Mesenchymal stem cell (in vitro differentiated cells and primary cell): ENCODE data around the gene TNPO3.

Experiments used
- DNase-seq: peaks from one replicate; pipeline ENCODE4 v3.0.0-alpha.2; 2013
- H2AFZ ChIP-seq: one replicate; pipeline ENCODE4 v1.6.1; 2013; ENCODE audit warnings: low read depth, mild to moderate bottlenecking, control low read depth, inconsistent platforms, low read length, moderate library complexity
- H2AK5ac ChIP-seq: 2 replicates; pipeline ENCODE4 v1.6.1; 2013; ENCODE audit warnings: low read length, moderate library complexity, mild to moderate bottlenecking, inconsistent platforms; ENCODE audit not compliant: severe bottlenecking
- H2BK120ac ChIP-seq: one replicate; pipeline ENCODE4 v1.6.1; 2013; ENCODE audit warnings: low read depth, mild to moderate bottlenecking, inconsistent platforms, low read length, moderate library complexity
- H2BK12ac ChIP-seq, 2 experiments: one replicate each; pipeline ENCODE4 v1.6.1; 2013; ENCODE audit warnings: inconsistent platforms in 2 of 2, low read length in 2 of 2, mild to moderate bottlenecking in 2 of 2, moderate library complexity in 2 of 2, control low read depth in 1 of 2
- H2BK15ac ChIP-seq: one replicate; pipeline ENCODE4 v1.6.1; 2013; ENCODE audit warnings: mild to moderate bottlenecking, low read depth, inconsistent platforms; ENCODE audit not compliant: poor library complexity, severe bottlenecking
- H2BK5ac ChIP-seq: 2 replicates; pipeline ENCODE4 v1.6.1; 2013; ENCODE audit warnings: low read depth, mild to moderate bottlenecking, low read length, control low read depth, inconsistent platforms; ENCODE audit not compliant: poor library complexity, severe bottlenecking
- H3K14ac ChIP-seq, 2 experiments: one replicate each; pipeline ENCODE4 v1.6.1; 2013; ENCODE audit warnings: inconsistent platforms in 2 of 2, low read length in 2 of 2, control low read depth in 1 of 2, mild to moderate bottlenecking in 1 of 2, moderate library complexity in 1 of 2
- H3K18ac ChIP-seq, 2 experiments: one replicate each; pipeline ENCODE4 v1.6.1; 2013; ENCODE audit warnings: inconsistent platforms in 2 of 2, low read length in 2 of 2, control low read depth in 1 of 2, low read depth in 1 of 2, mild to moderate bottlenecking in 1 of 2
- H3K23ac ChIP-seq, 2 experiments: one replicate each; pipeline ENCODE4 v1.6.1; 2013; ENCODE audit warnings: inconsistent platforms in 2 of 2, low read length in 2 of 2, mild to moderate bottlenecking in 2 of 2, moderate library complexity in 2 of 2, control low read depth in 1 of 2
- H3K27ac ChIP-seq: 2 replicates; pipeline ENCODE4 v1.5.1; 2013; ENCODE audit warnings: mild to moderate bottlenecking, moderate library complexity, low read length, control low read depth, inconsistent platforms; ENCODE audit not compliant: poor library complexity, severe bottlenecking
- H3K27me3 ChIP-seq, 2 experiments: 2 replicates each; pipeline versions ENCODE4 v1.6.1 to v1.7.0; 2013; ENCODE audit warnings: low read length in 2 of 2, mild to moderate bottlenecking in 2 of 2, moderate library complexity in 2 of 2, control low read depth in 1 of 2, inconsistent platforms in 1 of 2; ENCODE audit not compliant: control insufficient read depth in 1 of 2, insufficient read depth in 1 of 2
- H3K36me3 ChIP-seq, 2 experiments: 2 replicates each; pipeline versions ENCODE4 v1.6.1 to v1.7.0; 2013; ENCODE audit warnings: low read length in 2 of 2, control low read depth in 1 of 2, inconsistent platforms in 1 of 2, low read depth in 1 of 2, mild to moderate bottlenecking in 1 of 2; ENCODE audit not compliant: insufficient read depth in 2 of 2, control insufficient read depth in 1 of 2
- H3K4ac ChIP-seq, 2 experiments: one replicate each; pipeline ENCODE4 v1.6.1; 2013; ENCODE audit warnings: inconsistent platforms in 2 of 2, low read length in 2 of 2, mild to moderate bottlenecking in 2 of 2, moderate library complexity in 2 of 2, control low read depth in 1 of 2, low read depth in 1 of 2
- H3K4me1 ChIP-seq: 2 replicates; pipeline ENCODE4 v1.6.1; 2013; ENCODE audit warnings: low read depth, low read length, control low read depth; ENCODE audit not compliant: control insufficient read depth, insufficient read depth
- H3K4me2 ChIP-seq: 2 replicates; pipeline ENCODE4 v1.6.1; 2013; ENCODE audit warnings: low read length, mild to moderate bottlenecking, inconsistent platforms; ENCODE audit not compliant: poor library complexity, severe bottlenecking
- H3K4me3 ChIP-seq, 2 experiments: 2 replicates each; pipeline versions ENCODE4 v1.5.1 to v1.7.0; 2013; ENCODE audit warnings: low read length in 2 of 2, mild to moderate bottlenecking in 2 of 2, control low read depth in 1 of 2, low read depth in 1 of 2; ENCODE audit not compliant: insufficient read depth in 1 of 2
- H3K79me1 ChIP-seq: replicated peaks from 2 replicates; pipeline ENCODE4 v1.6.1; 2013; ENCODE audit warnings: mild to moderate bottlenecking, control low read depth, low read length, inconsistent platforms; ENCODE audit not compliant: poor library complexity, severe bottlenecking
- H3K9ac ChIP-seq: 2 replicates; pipeline ENCODE4 v1.7.0; 2013; ENCODE audit warnings: mild to moderate bottlenecking, low read length, moderate library complexity
- H3K9me3 ChIP-seq: 2 replicates; pipeline ENCODE4 v1.7.0; 2013; ENCODE audit warnings: mild to moderate bottlenecking, low read length; ENCODE audit not compliant: control insufficient read depth
- H4K8ac ChIP-seq: one replicate; pipeline ENCODE4 v1.6.1; 2013; ENCODE audit warnings: inconsistent platforms, mild to moderate bottlenecking, low read length, moderate library complexity
- H4K91ac ChIP-seq: one replicate; pipeline ENCODE4 v1.6.1; 2013; ENCODE audit warnings: mild to moderate bottlenecking, low read length, inconsistent platforms
- WGBS: methylation state at CpG from one replicate; pipeline ENCODE4 v1.1.7; 2013; ENCODE audit warnings: mixed read lengths; 5-methylcytosine and 5-hydroxymethylcytosine counted together

The TNPO3 gene

GRCh38 chr7:129098409-129099084 is 43.6 kb upstream of the TNPO3 start:
- no peak overlapping the region for H3K4ac ChIP-seq
- no peak overlapping the region for H3K27ac ChIP-seq
- no peak overlapping the region for H3K14ac ChIP-seq
- no peak overlapping the region for H3K4me2 ChIP-seq
- H2BK12ac ChIP-seq: no peak overlapping the region
- H3K23ac ChIP-seq: no peak overlapping the region
- no peak overlapping the region for H2BK120ac ChIP-seq
- no peak overlapping the region for H3K4me3 ChIP-seq
- no peak overlapping the region for H2AK5ac ChIP-seq
- H3K9ac ChIP-seq: no peak overlapping the region
- DNase-seq: no peak
- no peak overlapping the region for H2BK5ac ChIP-seq
- no peak overlapping the region for H3K18ac ChIP-seq
- peaks cover 10% of the 10 kb centered on the region for H3K4me1 ChIP-seq
- no peaks in the 10 kb centered on the region for H3K9me3 ChIP-seq
- no peak overlapping the region for H2BK15ac ChIP-seq
- no peak overlapping the region for H4K8ac ChIP-seq
- no peak overlapping the region for H2AFZ ChIP-seq
- no peak overlapping the region for H4K91ac ChIP-seq
- H3K36me3 ChIP-seq: no peaks in the 10 kb centered on the region
- H3K79me1 ChIP-seq: no peaks in the 10 kb centered on the region
- WGBS: 77% methylated on average over 7 of the region's 8 CpGs
- H3K27me3 ChIP-seq: peaks cover 0 to 31% of the 10 kb centered on the region in 2 experiments

- Histone ChIP-seq H2AFZ (no peak overlapping the region), H3K9me3 (no peaks in the 10 kb centered on the region), H2BK15ac (no peak overlapping the region), H3K79me1 (no peaks in the 10 kb centered on the region), H2AK5ac (no peak overlapping the region), H3K4ac (no peak overlapping the region), H4K91ac (no peak overlapping the region), H4K8ac (no peak overlapping the region), H3K4me2 (no peak overlapping the region), H3K27me3 (peaks cover 0 to 35% of the 10 kb centered on the region in 2 experiments), H3K9ac (no peak overlapping the region), H3K23ac (no peak overlapping the region), H2BK5ac (no peak overlapping the region), H3K14ac (no peak overlapping the region), H3K4me3 (no peak overlapping the region), H2BK120ac (no peak overlapping the region), H3K4me1 (peaks cover 2% of the 10 kb centered on the region), H3K18ac (no peak overlapping the region), H3K36me3 (no peaks in the 10 kb centered on the region), H3K27ac (no peak overlapping the region), H2BK12ac (no peak overlapping the region)
- WGBS: 92% methylated on average over 6 of the region's 6 CpGs
- DNase-seq: no peak
Observed at GRCh38 chr7:129095258-129095657, 40.3 kb upstream of the TNPO3 start.

- no peaks in the 10 kb centered on the region for H3K79me1 ChIP-seq
- H3K18ac ChIP-seq: no peak overlapping the region
- peaks cover 4 to 35% of the 10 kb centered on the region in 2 experiments for H3K27me3 ChIP-seq
- H3K23ac ChIP-seq: no peak overlapping the region
- DNase-seq: no peak
- peaks cover 4% of the 10 kb centered on the region for H3K4me1 ChIP-seq
- H3K4ac ChIP-seq: no peak overlapping the region
- no peak overlapping the region for H3K4me3 ChIP-seq
- no peak overlapping the region for H2AFZ ChIP-seq
- no peaks in the 10 kb centered on the region for H3K36me3 ChIP-seq
- no peak overlapping the region for H4K8ac ChIP-seq
- H2BK12ac ChIP-seq: no peak overlapping the region
- no peak overlapping the region for H3K27ac ChIP-seq
- H4K91ac ChIP-seq: no peak overlapping the region
- H2BK5ac ChIP-seq: no peak overlapping the region
- no peak overlapping the region for H2BK15ac ChIP-seq
- no peak overlapping the region for H2BK120ac ChIP-seq
- H3K9ac ChIP-seq: no peak overlapping the region
- no peak overlapping the region for H3K14ac ChIP-seq
- H2AK5ac ChIP-seq: no peak overlapping the region
- 83% methylated on average over 5 of the region's 5 CpGs for WGBS
- H3K4me2 ChIP-seq: no peak overlapping the region
- no peaks in the 10 kb centered on the region for H3K9me3 ChIP-seq
Observed at GRCh38 chr7:129094501-129094900, 39.6 kb upstream of the TNPO3 start.

GRCh38 chr7:129093867-129094456 is 39.1 kb upstream of the TNPO3 start:
- H3K79me1 ChIP-seq: no peaks in the 10 kb centered on the region
- H4K91ac ChIP-seq: no peak overlapping the region
- no peak overlapping the region for H2BK120ac ChIP-seq
- H3K4me1 ChIP-seq: peaks cover 4% of the 10 kb centered on the region
- no peak overlapping the region for H3K27ac ChIP-seq
- peaks cover 4 to 33% of the 10 kb centered on the region in 2 experiments for H3K27me3 ChIP-seq
- no peak overlapping the region for H2AFZ ChIP-seq
- H4K8ac ChIP-seq: no peak overlapping the region
- H3K23ac ChIP-seq: no peak overlapping the region
- no peak overlapping the region for H3K4me3 ChIP-seq
- no peaks in the 10 kb centered on the region for H3K36me3 ChIP-seq
- no peak overlapping the region for H2BK5ac ChIP-seq
- H3K9ac ChIP-seq: no peak overlapping the region
- 62% methylated on average over 1 of the region's 1 CpG for WGBS
- H2AK5ac ChIP-seq: no peak overlapping the region
- no peaks in the 10 kb centered on the region for H3K9me3 ChIP-seq
- H3K14ac ChIP-seq: no peak overlapping the region
- DNase-seq: no peak
- H3K4me2 ChIP-seq: no peak overlapping the region
- H3K4ac ChIP-seq: no peak overlapping the region
- H2BK12ac ChIP-seq: no peak overlapping the region
- no peak overlapping the region for H3K18ac ChIP-seq
- H2BK15ac ChIP-seq: no peak overlapping the region
